Psoas muscle (tissue), 8 donors: Measurements from ENCODE around the gene NKX2-1. TPM values are rescaled to one million over a fixed set of nuclear protein-coding genes. Genes with fewer than 3 reads are reported as not detected.

Source experiments
- ATAC-seq, 4 donors: fragments of 200-7000 bp; cut with Tn5 transposase; one replicate each; pipeline ENCODE4 v1.9.1; 2020; ENCODE audit warnings: moderate library complexity in 3 of 4, mild to moderate bottlenecking in 2 of 4
- DNase-seq, 2 donors: peaks; one replicate each; pipeline ENCODE4 v3.0.0-alpha.2; 2020
- H3K27ac ChIP-seq: fragments of 200-600 bp; one replicate; pipeline ENCODE4 v1.8.0; 2022
- H3K27me3 ChIP-seq, 3 donors: fragments of 200-600 bp in 1 of 3; one replicate each; pipeline versions ENCODE4 v1.6.1 to v1.8.0; 2013 to 2022; ENCODE audit warnings: low read length in 2 of 3, mild to moderate bottlenecking in 2 of 3, moderate library complexity in 1 of 3; ENCODE audit not compliant: insufficient read depth in 3 of 3
- H3K36me3 ChIP-seq, 2 donors: fragments of 200-600 bp in 1 of 2; one replicate each; pipeline versions ENCODE4 v1.6.1 to v1.8.0; 2013 to 2022; ENCODE audit warnings: low read depth in 1 of 2, mild to moderate bottlenecking in 1 of 2, moderate library complexity in 1 of 2; ENCODE audit not compliant: insufficient read depth in 1 of 2
- H3K4me1 ChIP-seq: fragments of 200-600 bp; one replicate; pipeline ENCODE4 v1.8.0; 2022
- H3K4me3 ChIP-seq: fragments of 200-600 bp; one replicate; pipeline ENCODE4 v1.8.0; 2022; ENCODE audit warnings: mild to moderate bottlenecking
- H3K9me3 ChIP-seq: fragments of 200-600 bp; one replicate; pipeline ENCODE4 v1.8.0; 2022
- CTCF ChIP-seq: fragments of 200-600 bp; IDR thresholded peaks from one replicate; pipeline ENCODE4 v1.8.0; 2022; ENCODE audit warnings: antibody characterized with exemption
- WGBS, 3 donors: extraction: QIAGEN DNeasy Blood & Tissue Kit; methylation state at CpG; one replicate each; pipeline versions ENCODE4 v1.1.6 to v1.1.7; 2013; 5-methylcytosine and 5-hydroxymethylcytosine counted together
- intact Hi-C, 2 donors: fragments of 100-400 bp; cut with DNase I; formaldehyde crosslinking; loops; one replicate each; pipeline versions ENCODE4 v1.11.0 to v1.14.2; 2022
- polyA plus RNA-seq, 3 donors: library from polyadenylated mRNA; stranded (reverse); fragments of 200-250 nt; gene quantifications; one replicate each; pipeline ENCODE4 v1.2.3, GENCODE V29; 2013
- total RNA-seq, 4 donors: library from RNA; stranded (reverse); fragmentation: NEBNext Ultra II Directional in 2 of 4; extraction: Animal tissue kit (Norgen Biotek cat#: 25700) in 2 of 4; gene quantifications; one replicate each; pipeline versions ENCODE4 v1.2.1 to v1.2.4, GENCODE V29; 2021 to 2023
- donor health status: healthy with polysubstance abuse.
- donor health status: DM: no; HTN: no; CAD: no; lungs with moderate emphysema.
- donor health status: Bipolar disorder and iron deficiency.
- donor health status: healthy.
- donor health status: DM: yes; HTN: yes; CAD: no.
- donor health status: DM: no; HTN: no; CAD: no.
- donor health status: DM: no; HTN: no; CAD: no.
- donor health status: DM: yes; HTN: yes; CAD: no.

The NKX2-1 gene
- total and polyA plus RNA-seq, 7 donors, result not detected

DNA sequence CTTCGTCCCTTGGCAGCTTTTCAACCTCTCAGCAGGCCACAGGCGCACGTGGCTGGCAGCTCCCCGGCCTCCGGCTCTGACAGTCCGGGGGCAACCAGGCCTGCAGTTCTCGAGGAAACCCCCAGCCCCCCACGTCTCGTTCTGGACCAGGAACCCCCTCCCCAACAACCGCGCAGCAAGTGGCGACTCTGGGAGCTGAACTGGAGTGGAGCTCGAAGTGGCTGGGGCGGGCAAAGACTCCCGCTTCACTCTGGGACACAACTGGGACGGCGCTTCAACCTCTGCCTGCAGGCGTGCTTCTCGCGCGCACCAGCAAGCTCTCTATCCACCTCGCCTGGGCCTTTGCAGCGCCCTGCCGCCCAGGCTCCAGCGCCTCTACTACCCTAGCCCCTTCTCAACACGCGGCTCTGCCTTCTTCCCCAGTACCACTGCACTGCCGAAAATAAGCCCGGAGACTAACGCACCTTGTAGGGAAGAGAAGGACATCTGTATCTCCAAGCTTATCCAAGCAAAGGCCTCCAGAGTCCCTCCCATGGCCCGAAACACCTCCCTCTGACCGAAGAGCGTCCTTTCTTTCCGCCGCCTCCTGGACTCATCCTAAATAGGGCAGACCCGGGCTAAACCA is 2.4 kb upstream of the NKX2-1 start:
- 4% methylated on average over 35 to 36 of the region's 36 CpGs for WGBS, 3 donors
- intact Hi-C loops, result loop anchor here in 1 of 2 donors (10.0 kb wide), 1 partner anchor 458 kb away; no protein-coding TSS in a partner anchor
- Histone ChIP-seq H3K9me3 (no peaks in the 10 kb centered on the region), H3K4me3 (no peak overlapping the region), H3K27me3 (peaks cover 2 to 100% (median 76%) of the 10 kb centered on the region in 3 donors), H3K36me3 (no peaks in the 10 kb centered on the region), H3K4me1 (peaks cover 29% of the 10 kb centered on the region), H3K27ac (no peak overlapping the region)
- TF ChIP-seq CTCF, result no peak
- no peak for DNase-seq
- ATAC-seq, result no peak

DNA sequence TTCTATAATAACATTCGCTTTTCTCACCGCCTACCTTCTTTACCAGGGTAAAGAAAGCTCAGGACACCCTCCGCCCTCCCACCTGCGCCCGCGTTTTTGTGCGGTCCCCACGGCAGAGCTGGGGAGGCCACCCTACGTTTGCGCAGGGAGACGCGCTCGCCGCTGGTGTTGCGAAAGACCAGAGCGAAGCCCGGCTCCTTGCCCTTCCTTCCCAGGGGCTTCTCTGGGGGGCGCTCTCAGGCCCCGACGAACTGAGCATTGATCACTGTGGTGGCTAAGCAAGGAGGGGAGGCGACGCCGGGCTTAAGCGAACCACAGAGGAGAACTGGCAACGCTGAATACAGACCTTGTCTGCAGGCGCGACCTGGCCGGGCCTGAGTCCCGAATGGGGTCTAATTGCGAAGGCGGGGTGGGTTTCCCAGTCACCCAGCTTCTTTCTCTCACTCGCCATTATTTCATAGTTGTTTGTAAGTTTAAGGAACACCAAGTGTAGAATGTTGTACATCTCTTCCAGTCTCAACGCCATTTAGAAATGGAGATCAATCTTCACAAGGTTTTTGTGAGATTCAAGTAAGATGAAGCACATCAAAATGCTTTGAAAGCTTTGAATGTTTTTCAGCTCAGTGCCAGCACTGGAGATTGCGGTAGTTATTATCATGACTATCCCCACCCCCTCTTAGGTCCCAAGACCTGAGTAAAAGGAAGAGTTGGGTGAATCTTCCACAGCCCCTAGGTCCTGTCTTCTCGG is 1.7 kb upstream of the NKX2-1 start:
- H3K4me1 ChIP-seq, result peaks cover 29% of the 10 kb centered on the region
- DNase-seq (no peak), ATAC-seq (no peak)
- no peaks in the 10 kb centered on the region for H3K36me3 ChIP-seq
- no peak for TF ChIP-seq CTCF
- peaks cover 0 to 100% (median 77%) of the 10 kb centered on the region in 3 donors for H3K27me3 ChIP-seq
- H3K4me3 ChIP-seq, result peak overlapping the region; percentile 53
- no peak overlapping the region for H3K27ac ChIP-seq
- intact Hi-C loops, result loop anchor here in 1 of 2 donors (10.0 kb wide), 1 partner anchor 457 kb away; no protein-coding TSS in a partner anchor
- no peaks in the 10 kb centered on the region for H3K9me3 ChIP-seq
- 5 to 7% (median 5%) methylated on average over 34 to 35 of the region's 35 CpGs for WGBS, 3 donors

DNA sequence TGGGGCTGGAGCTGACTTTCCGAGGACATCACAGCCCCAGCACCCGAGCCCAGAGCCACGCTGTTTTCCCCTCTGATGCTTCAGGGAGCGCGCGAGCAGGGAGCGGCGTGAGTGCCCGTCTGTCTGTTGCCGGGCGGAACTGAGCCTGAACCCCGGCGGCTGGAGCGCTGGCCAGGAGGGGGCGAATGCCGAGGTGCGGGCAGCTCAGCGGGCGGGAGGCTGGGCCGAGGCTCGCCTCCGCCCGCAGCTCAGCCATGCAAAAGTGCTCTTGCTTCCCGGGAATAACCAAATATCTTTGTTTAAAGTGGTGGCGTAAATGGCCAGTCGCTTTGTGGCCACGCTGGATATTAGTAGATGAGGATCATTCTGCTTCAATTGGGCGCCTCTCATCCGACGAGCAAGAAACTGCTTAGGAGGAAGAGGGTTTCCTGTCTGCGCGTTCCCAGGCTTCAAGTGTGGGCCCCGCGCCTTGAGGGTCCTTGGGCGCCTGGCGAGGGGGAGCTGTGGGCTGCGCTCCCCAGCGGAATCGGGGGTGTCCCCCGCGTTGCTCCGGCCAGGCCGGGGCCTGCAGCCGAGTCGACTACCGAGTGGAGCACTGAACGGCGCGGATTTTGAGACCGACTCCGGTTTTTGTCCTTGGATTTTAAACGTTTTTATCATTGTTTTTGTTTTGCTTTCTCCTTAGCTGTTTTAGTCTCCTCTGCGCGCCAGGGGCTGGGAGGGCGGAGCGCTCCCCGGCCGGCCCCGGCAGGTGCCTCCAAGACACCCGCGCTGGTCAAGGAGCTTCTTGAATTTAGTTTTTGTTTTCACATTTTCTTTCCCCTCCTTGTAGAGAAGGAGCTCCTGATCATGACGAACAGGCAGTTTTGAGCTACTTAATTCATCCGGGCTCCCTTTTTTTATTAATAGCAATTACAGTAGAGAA is 831 bp upstream of the NKX2-1 start:
- intact Hi-C loops, result loop anchor here in 1 of 2 donors (10.0 kb wide), 1 partner anchor 456 kb away; no protein-coding TSS in a partner anchor
- peak in 2 of 4 donors; percentile 47 to 52 for ATAC-seq

More for the DNA sequence above, 831 bp upstream of the NKX2-1 start:
- 1 to 2% (median 1%) methylated on average over 54 to 63 of the region's 63 CpGs for WGBS, 3 donors
- no peak for TF ChIP-seq CTCF
- peaks cover 29% of the 10 kb centered on the region for H3K4me1 ChIP-seq
- H3K27me3 ChIP-seq, result peaks cover 0 to 100% (median 78%) of the 10 kb centered on the region in 3 donors
- peak overlapping the region; percentile 53 for H3K4me3 ChIP-seq
- H3K27ac ChIP-seq, result no peak overlapping the region
- no peak for DNase-seq
- H3K9me3 ChIP-seq, result no peaks in the 10 kb centered on the region
- H3K36me3 ChIP-seq, result no peaks in the 10 kb centered on the region
